MM.1S (cell line): Measurements from ENCODE around the gene EPHB1.

Experiments used
- CTCF ChIP-seq: fragments of 300-600 bp; sonication (generic); IDR thresholded peaks from 2 replicates; pipeline ENCODE4 v1.5.1; 2016; ENCODE audit warnings: antibody characterized with exemption, low read length, mixed read lengths
- EZH2 ChIP-seq: fragments of 300-600 bp; sonication (generic); optimal IDR thresholded peaks from 2 replicates; pipeline ENCODE3; 2017; ENCODE audit warnings: low read depth, mild to moderate bottlenecking, antibody characterized with exemption, low read length, mixed read lengths
- EZH2phosphoT487 ChIP-seq: fragments of 300-600 bp; sonication (generic); IDR thresholded peaks from 2 replicates; pipeline ENCODE4 v1.6.1; 2018; ENCODE audit warnings: antibody characterized with exemption, low read length

DNA sequence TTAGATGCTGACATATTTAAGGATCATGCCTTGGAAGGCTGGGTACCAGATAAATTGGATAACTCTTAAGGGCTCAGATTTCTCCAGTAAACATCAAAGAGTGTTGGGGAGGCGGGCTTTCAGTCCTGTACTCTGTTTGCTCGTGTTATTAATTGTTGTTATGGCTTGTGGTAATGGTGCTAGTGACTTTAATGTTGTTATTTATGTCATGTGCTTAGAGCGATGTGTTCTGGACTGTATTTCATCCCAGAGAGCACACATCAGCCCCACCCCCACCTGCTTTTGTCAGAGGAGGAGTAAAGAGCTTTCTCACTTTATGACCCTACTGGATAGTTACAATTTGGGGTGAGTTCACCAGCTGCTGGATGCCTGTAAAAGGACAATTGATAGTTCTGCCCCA, 386.3 kb downstream of the EPHB1 start:
- TF ChIP-seq CTCF, result no peak
- TF ChIP-seq EZH2, result no peak
- TF ChIP-seq EZH2phosphoT487, result no peak
